WTC11 (cell line): ENCODE measurements around the gene TRIM9. TPM values are rescaled to one million over a fixed set of nuclear protein-coding genes. Genes with fewer than 3 reads are reported as not detected.
A peak's percentile ranks its signal among the peaks of the same experiment; 100 is the strongest.

Experiments
- ATAC-seq: fragments of 200-7000 bp; cut with Tn5 transposase; 2 replicates; pipeline ENCODE4 v1.10.0; 2021; ENCODE audit warnings: mild to moderate bottlenecking, moderate library complexity
- CTCF ChIA-PET: fragments of 300-600 bp; sonication (Branson Sonifier 250); formaldehyde crosslinking; loops from one replicate; lab custom pipeline; 2021; ENCODE audit warnings: antibody characterized with exemption; lab: Charles Lee
- POLR2A ChIA-PET: fragments of 350-600 bp; sonication (Branson Sonifier 250); formaldehyde crosslinking; loops from one replicate; lab custom pipeline; 2021; ENCODE audit warnings: antibody characterized with exemption; lab: Charles Lee
- DNase-seq: peaks from one replicate; pipeline ENCODE4 v3.0.0; 2021; ENCODE audit warnings: low spot score
- H3K27ac Mint-ChIP-seq: 2 replicates; pipeline ENCODE4 v1.8.0; 2021; ENCODE audit warnings: mixed read lengths
- H3K27me3 Mint-ChIP-seq: 2 replicates; pipeline ENCODE4 v1.8.0; 2021; ENCODE audit warnings: low read depth, mild to moderate bottlenecking, moderate library complexity, mixed read lengths
- H3K36me3 Mint-ChIP-seq: 2 replicates; pipeline ENCODE4 v1.8.0; 2021; ENCODE audit warnings: mixed read lengths
- H3K4me1 Mint-ChIP-seq: 2 replicates; pipeline ENCODE4 v1.8.0; 2022; ENCODE audit warnings: mixed read lengths
- H3K4me3 Mint-ChIP-seq: 2 replicates; pipeline ENCODE4 v1.8.0; 2021; ENCODE audit warnings: mild to moderate bottlenecking, moderate library complexity, mixed read lengths
- H3K9me3 Mint-ChIP-seq: 2 replicates; pipeline ENCODE4 v1.8.0; 2021; ENCODE audit warnings: mixed read lengths
- ATF1 ChIP-seq: sonication (generic); formaldehyde crosslinking; IDR thresholded peaks from 2 replicates; pipeline ENCODE4 v1.8.1; 2023; ENCODE audit warnings: mild to moderate bottlenecking, moderate library complexity, missing genetic modification reagents
- CREM ChIP-seq: sonication (generic); formaldehyde crosslinking; IDR thresholded peaks from 2 replicates; pipeline ENCODE4 v1.8.1; 2022; ENCODE audit warnings: mild to moderate bottlenecking, missing genetic modification reagents, moderate library complexity
- E2F1 ChIP-seq: sonication (generic); formaldehyde crosslinking; IDR thresholded peaks from 2 replicates; pipeline ENCODE4 v1.8.0; 2022; ENCODE audit warnings: mild to moderate bottlenecking, missing genetic modification reagents
- HMGA2 ChIP-seq: fragments of 250-450 bp; sonication (Bioruptor Pico); IDR thresholded peaks from 2 replicates; pipeline ENCODE4 v1.4.0; 2021; ENCODE audit warnings: mild to moderate bottlenecking, moderate library complexity
- HMGXB4 ChIP-seq: sonication (generic); formaldehyde crosslinking; IDR thresholded peaks from 2 replicates; pipeline ENCODE4 v1.8.1; 2023; ENCODE audit warnings: mild to moderate bottlenecking, moderate library complexity, missing genetic modification reagents
- IRF1 ChIP-seq: sonication (generic); formaldehyde crosslinking; IDR thresholded peaks from 2 replicates; pipeline ENCODE4 v1.8.0; 2023; ENCODE audit warnings: missing genetic modification reagents
- KAT7 ChIP-seq: sonication (generic); formaldehyde crosslinking; IDR thresholded peaks from 2 replicates; pipeline ENCODE4 v1.8.1; 2023; ENCODE audit warnings: missing genetic modification reagents, mild to moderate bottlenecking, borderline replicate concordance
- MXD4 ChIP-seq: fragments of 250-450 bp; sonication (Bioruptor Pico); IDR thresholded peaks from 2 replicates; pipeline ENCODE4 v1.8.0; 2021; ENCODE audit warnings: mild to moderate bottlenecking, moderate library complexity, borderline replicate concordance
- NFATC4 ChIP-seq: fragments of 250-450 bp; sonication (Bioruptor Pico); IDR thresholded peaks from 2 replicates; pipeline ENCODE4 v1.9.0; 2021; ENCODE audit warnings: mild to moderate bottlenecking
- NR1H2 ChIP-seq: sonication (generic); formaldehyde crosslinking; IDR thresholded peaks from 2 replicates; pipeline ENCODE4 v1.9.0; 2021; ENCODE audit warnings: mild to moderate bottlenecking, moderate library complexity, missing genetic modification reagents
- PRDM15 ChIP-seq: sonication (generic); formaldehyde crosslinking; IDR thresholded peaks from 2 replicates; pipeline ENCODE4 v1.8.0; 2022; ENCODE audit warnings: missing genetic modification reagents
- SMAD4 ChIP-seq: sonication (generic); formaldehyde crosslinking; IDR thresholded peaks from 2 replicates; pipeline ENCODE4 v1.8.0; 2022; ENCODE audit warnings: mild to moderate bottlenecking, missing genetic modification reagents
- SOX15 ChIP-seq: fragments of 250-450 bp; sonication (Bioruptor Pico); IDR thresholded peaks from 2 replicates; pipeline ENCODE4 v1.9.0; 2021; ENCODE audit warnings: mild to moderate bottlenecking
- ZBTB21 ChIP-seq: sonication (generic); formaldehyde crosslinking; IDR thresholded peaks from 2 replicates; pipeline ENCODE4 v1.8.1; 2023; ENCODE audit warnings: mild to moderate bottlenecking, missing genetic modification reagents, borderline replicate concordance
- ZNF219 ChIP-seq: sonication (generic); formaldehyde crosslinking; IDR thresholded peaks from 2 replicates; pipeline ENCODE4 v1.8.0; 2023; ENCODE audit warnings: missing genetic modification reagents, mild to moderate bottlenecking, borderline replicate concordance
- ZNF317 ChIP-seq: sonication (generic); formaldehyde crosslinking; IDR thresholded peaks from 2 replicates; pipeline ENCODE4 v1.8.1; 2023; ENCODE audit warnings: low read depth, mild to moderate bottlenecking, moderate library complexity, missing genetic modification reagents, borderline replicate concordance
- ZNF532 ChIP-seq: fragments of 250-450 bp; sonication (Bioruptor Pico); IDR thresholded peaks from 2 replicates; pipeline ENCODE4 v1.9.0; 2021; ENCODE audit warnings: mild to moderate bottlenecking, borderline replicate concordance
- total RNA-seq: library from RNA; stranded (reverse); gene quantifications from 3 replicates; pipeline ENCODE4 v1.2.3, GENCODE V29; 2021
- TF ChIP-seq, protein P1 (sequence below): fragments of 250-450 bp; sonication (Bioruptor Pico); IDR thresholded peaks from 2 replicates; pipeline ENCODE4 v1.9.0; 2021; ENCODE audit warnings: mild to moderate bottlenecking
- TF ChIP-seq, protein P2 (sequence below): sonication (generic); formaldehyde crosslinking; conservative IDR thresholded peaks from 2 replicates; pipeline ENCODE4 v1.8.1; 2022; ENCODE audit warnings: mild to moderate bottlenecking, missing genetic modification reagents
- TF ChIP-seq, protein P3 (sequence below): fragments of 250-450 bp; sonication (Bioruptor Pico); IDR thresholded peaks from 2 replicates; pipeline ENCODE4 v1.8.0; 2021; ENCODE audit warnings: mild to moderate bottlenecking

The TRIM9 gene
- total RNA-seq, 1 experiment from 2014 or later, result 4.0 TPM

GRCh38 chr14:51138404-51139103 is 43.6 kb upstream of the TRIM9 start (continued):
- TF ChIP-seq HMGXB4 (CRISPR knock-in tag), result no peak
- TF ChIP-seq CREM, result no peak
- TF ChIP-seq SOX15 (CRISPR knock-in tag), result no peak
- TF ChIP-seq, protein P1, sequence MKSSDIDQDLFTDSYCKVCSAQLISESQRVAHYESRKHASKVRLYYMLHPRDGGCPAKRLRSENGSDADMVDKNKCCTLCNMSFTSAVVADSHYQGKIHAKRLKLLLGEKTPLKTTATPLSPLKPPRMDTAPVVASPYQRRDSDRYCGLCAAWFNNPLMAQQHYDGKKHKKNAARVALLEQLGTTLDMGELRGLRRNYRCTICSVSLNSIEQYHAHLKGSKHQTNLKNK (CRISPR knock-in tag), result no peak
- TF ChIP-seq SMAD4 (CRISPR knock-in tag), result no peak
- TF ChIP-seq NFATC4 (CRISPR knock-in tag), result no peak
- TF ChIP-seq, all 79 proteins: peak for 0

- POLR2A ChIA-PET, result no interaction called here
- DNase-seq (no peak), ATAC-seq (no peak)
- Mint-ChIP-seq H3K36me3 (peaks cover 15% of the 10 kb centered on the region), H3K9me3 (peaks cover 29% of the 10 kb centered on the region), H3K27me3 (no peaks in the 10 kb centered on the region), H3K4me3 (no peak overlapping the region), H3K27ac (no peak overlapping the region), H3K4me1 (no peaks in the 10 kb centered on the region)
- TF ChIP-seq, protein P2, sequence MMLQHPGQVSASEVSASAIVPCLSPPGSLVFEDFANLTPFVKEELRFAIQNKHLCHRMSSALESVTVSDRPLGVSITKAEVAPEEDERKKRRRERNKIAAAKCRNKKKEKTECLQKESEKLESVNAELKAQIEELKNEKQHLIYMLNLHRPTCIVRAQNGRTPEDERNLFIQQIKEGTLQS (CRISPR knock-in tag), result no peak
- no peak for TF ChIP-seq MXD4
- no peak for TF ChIP-seq ZBTB21
- TF ChIP-seq HMGA2, result no peak
- TF ChIP-seq ZNF317 (CRISPR knock-in tag), result no peak
- CTCF ChIA-PET, result no interaction called here
Observed at GRCh38 chr14:51131516-51131915, 36.6 kb upstream of the TRIM9 start.

DNA sequence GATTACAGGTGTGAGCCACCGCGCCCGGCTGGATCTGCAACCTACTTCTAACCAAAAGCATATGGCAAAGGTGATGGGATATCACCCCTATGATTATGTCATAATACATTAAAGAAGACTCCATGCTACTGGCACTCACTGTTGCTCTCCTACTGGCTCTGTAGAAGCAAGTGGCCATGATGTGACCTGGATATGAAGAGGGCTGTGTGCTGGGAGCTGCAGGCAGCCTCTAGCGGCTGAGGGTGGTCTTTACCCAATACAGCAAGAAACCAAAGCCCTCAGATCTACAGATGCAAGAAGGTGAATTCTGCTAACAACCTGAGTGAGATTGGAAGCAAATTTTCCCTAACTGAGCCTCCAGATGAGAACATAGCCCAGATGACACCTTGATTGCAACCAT is 34.2 kb upstream of the TRIM9 start:
- no peak for DNase-seq
- Mint-ChIP-seq H3K27me3 (no peaks in the 10 kb centered on the region), H3K9me3 (peaks cover 23% of the 10 kb centered on the region), H3K27ac (no peak overlapping the region), H3K4me1 (no peaks in the 10 kb centered on the region), H3K4me3 (no peak overlapping the region), H3K36me3 (peaks cover 9% of the 10 kb centered on the region)
- ChIA-PET POLR2A (no interaction called here), CTCF (interaction anchor here (0.6 kb wide), 1 partner anchor 25 kb away, joined by 3 read pairs; no protein-coding TSS in a partner anchor)
- peak; percentile 83 for ATAC-seq
- TF ChIP-seq ZNF532 (CRISPR knock-in tag) (no peak), IRF1 (CRISPR knock-in tag) (no peak), E2F1 (CRISPR knock-in tag) (no peak), ATF1 (no peak), PRDM15 (CRISPR knock-in tag) (no peak), KAT7 (CRISPR knock-in tag) (no peak), NR1H2 (no peak), ZNF219 (no peak)
- TF ChIP-seq, protein P3, sequence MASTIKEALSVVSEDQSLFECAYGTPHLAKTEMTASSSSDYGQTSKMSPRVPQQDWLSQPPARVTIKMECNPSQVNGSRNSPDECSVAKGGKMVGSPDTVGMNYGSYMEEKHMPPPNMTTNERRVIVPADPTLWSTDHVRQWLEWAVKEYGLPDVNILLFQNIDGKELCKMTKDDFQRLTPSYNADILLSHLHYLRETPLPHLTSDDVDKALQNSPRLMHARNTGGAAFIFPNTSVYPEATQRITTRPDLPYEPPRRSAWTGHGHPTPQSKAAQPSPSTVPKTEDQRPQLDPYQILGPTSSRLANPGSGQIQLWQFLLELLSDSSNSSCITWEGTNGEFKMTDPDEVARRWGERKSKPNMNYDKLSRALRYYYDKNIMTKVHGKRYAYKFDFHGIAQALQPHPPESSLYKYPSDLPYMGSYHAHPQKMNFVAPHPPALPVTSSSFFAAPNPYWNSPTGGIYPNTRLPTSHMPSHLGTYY (CRISPR knock-in tag), result no peak
